Peyer's patch (tissue), 4 donors: ENCODE data around the gene PRR16. TPM values are rescaled to one million over a fixed set of nuclear protein-coding genes. Genes with fewer than 3 reads are reported as not detected.

Experiments used
- DNase-seq, 3 donors: peaks; one replicate each; pipeline ENCODE4 v3.0.0-alpha.2; 2017 to 2019
- H3K27ac ChIP-seq, 4 donors: fragments of 200-600 bp; sonication (generic); one replicate each; pipeline ENCODE4 v1.5.1; 2016 to 2019
- H3K27me3 ChIP-seq, 2 donors: fragments of 200-600 bp; sonication (generic); one replicate each; pipeline ENCODE4 v1.5.1; 2019
- H3K36me3 ChIP-seq, 3 donors: fragments of 200-600 bp; sonication (generic); one replicate each; pipeline ENCODE4 v1.5.1; 2016 to 2019
- H3K4me1 ChIP-seq, 4 donors: fragments of 200-600 bp; sonication (generic); one replicate each; pipeline ENCODE4 v1.5.1; 2016 to 2019
- H3K4me3 ChIP-seq, 4 donors: fragments of 200-600 bp; sonication (generic); 1 replicate in 3 of 4; 2 replicates in 1 of 4; pipeline ENCODE4 v1.5.1; 2016 to 2019; ENCODE audit warnings: mild to moderate bottlenecking in 1 of 4
- H3K9me3 ChIP-seq, 4 donors: fragments of 200-600 bp; sonication (generic); one replicate each; pipeline ENCODE4 v1.5.1; 2016 to 2019; ENCODE audit warnings: mild to moderate bottlenecking in 1 of 4
- POLR2A ChIP-seq, 2 donors: fragments of 450-650 bp; IDR thresholded peaks; one replicate each; pipeline ENCODE4 v1.5.1; 2017; ENCODE audit warnings: antibody characterized with exemption in 2 of 2, mild to moderate bottlenecking in 2 of 2, moderate library complexity in 2 of 2
- total RNA-seq, 4 donors: library from RNA; depleted of rRNA; stranded (reverse); fragments of >200 nt; gene quantifications; one replicate each; pipeline ENCODE4 v1.1.0, GENCODE V29; 2016
- TF ChIP-seq, protein P1 (sequence below), 6 experiments: fragments of 450-650 bp in 4 of 6; fragments of 200-600 bp in 2 of 6; sonication (generic) in 1 of 6; IDR thresholded peaks; one replicate each; pipeline ENCODE4 v1.5.1; 2017 to 2019; ENCODE audit warnings: antibody characterized with exemption in 6 of 6, mild to moderate bottlenecking in 3 of 6, moderate library complexity in 1 of 6

Gene PRR16
- total RNA-seq, 4 donors from 2014 or later = 2.9 to 37.1 (median 3.8) TPM

GRCh38 chr5:120582635-120583034, 118.5 kb downstream of the PRR16 start:
- no peak overlapping the region for H3K4me3 ChIP-seq
- TF ChIP-seq POLR2A (IDR thresholded peaks at IDR 0.05) = no peak
- TF ChIP-seq, protein P1, sequence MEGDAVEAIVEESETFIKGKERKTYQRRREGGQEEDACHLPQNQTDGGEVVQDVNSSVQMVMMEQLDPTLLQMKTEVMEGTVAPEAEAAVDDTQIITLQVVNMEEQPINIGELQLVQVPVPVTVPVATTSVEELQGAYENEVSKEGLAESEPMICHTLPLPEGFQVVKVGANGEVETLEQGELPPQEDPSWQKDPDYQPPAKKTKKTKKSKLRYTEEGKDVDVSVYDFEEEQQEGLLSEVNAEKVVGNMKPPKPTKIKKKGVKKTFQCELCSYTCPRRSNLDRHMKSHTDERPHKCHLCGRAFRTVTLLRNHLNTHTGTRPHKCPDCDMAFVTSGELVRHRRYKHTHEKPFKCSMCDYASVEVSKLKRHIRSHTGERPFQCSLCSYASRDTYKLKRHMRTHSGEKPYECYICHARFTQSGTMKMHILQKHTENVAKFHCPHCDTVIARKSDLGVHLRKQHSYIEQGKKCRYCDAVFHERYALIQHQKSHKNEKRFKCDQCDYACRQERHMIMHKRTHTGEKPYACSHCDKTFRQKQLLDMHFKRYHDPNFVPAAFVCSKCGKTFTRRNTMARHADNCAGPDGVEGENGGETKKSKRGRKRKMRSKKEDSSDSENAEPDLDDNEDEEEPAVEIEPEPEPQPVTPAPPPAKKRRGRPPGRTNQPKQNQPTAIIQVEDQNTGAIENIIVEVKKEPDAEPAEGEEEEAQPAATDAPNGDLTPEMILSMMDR (IDR thresholded peaks at IDR 0.05) = no peak

GRCh38 chr5:120586646-120587045, 122.5 kb downstream of the PRR16 start:
- Histone ChIP-seq H3K4me3 (no peak overlapping the region), H3K27ac (no peak overlapping the region), H3K4me1 (no peaks in the 10 kb centered on the region), H3K9me3 (no peaks in the 10 kb centered on the region), H3K27me3 (no peaks in the 10 kb centered on the region), H3K36me3 (no peaks in the 10 kb centered on the region)
- no peak for TF ChIP-seq POLR2A (IDR thresholded peaks at IDR 0.05)
- TF ChIP-seq, protein P1 (IDR thresholded peaks at IDR 0.05) = no peak
- DNase-seq = no peak

More at GRCh38 chr5:120582635-120583034, 118.5 kb downstream of the PRR16 start:
- Histone ChIP-seq H3K36me3 (no peaks in the 10 kb centered on the region), H3K27me3 (no peaks in the 10 kb centered on the region), H3K4me1 (no peaks in the 10 kb centered on the region), H3K9me3 (no peaks in the 10 kb centered on the region), H3K27ac (no peak overlapping the region)
- DNase-seq = no peak

GRCh38 chr5:120591911-120592310, 127.8 kb downstream of the PRR16 start:
- TF ChIP-seq POLR2A (IDR thresholded peaks at IDR 0.05) = no peak
- TF ChIP-seq, protein P1 (IDR thresholded peaks at IDR 0.05) = no peak
- Histone ChIP-seq H3K4me1 (no peaks in the 10 kb centered on the region), H3K9me3 (peaks cover 0 to 5% (median 0%) of the 10 kb centered on the region in 4 donors), H3K4me3 (no peak overlapping the region), H3K27ac (no peak overlapping the region), H3K27me3 (no peaks in the 10 kb centered on the region), H3K36me3 (no peaks in the 10 kb centered on the region)
- DNase-seq = no peak

DNA sequence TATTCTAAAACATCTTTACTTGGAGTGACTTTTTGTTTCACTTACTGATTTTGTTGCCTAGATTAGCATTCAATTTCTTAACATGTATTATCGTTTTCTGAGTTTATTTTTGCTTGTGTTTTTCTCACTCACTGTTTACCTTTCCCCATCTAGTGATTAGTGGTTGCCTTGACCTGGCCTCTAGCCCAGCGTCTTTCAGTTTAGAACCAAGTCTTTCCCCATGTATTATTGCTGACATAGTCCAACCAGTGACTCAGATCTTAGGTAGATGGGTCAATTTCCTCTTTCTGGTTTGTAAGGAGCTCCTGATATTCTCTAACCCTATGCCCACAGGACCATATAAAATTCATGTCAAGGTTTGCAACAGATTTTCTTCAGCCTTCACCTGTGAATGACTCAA, 135.5 kb downstream of the PRR16 start:
- DNase-seq = no peak
- Histone ChIP-seq H3K9me3 (peaks cover 0 to 5% (median 0%) of the 10 kb centered on the region in 4 donors), H3K36me3 (no peaks in the 10 kb centered on the region), H3K4me3 (no peak overlapping the region), H3K27me3 (no peaks in the 10 kb centered on the region), H3K4me1 (no peaks in the 10 kb centered on the region), H3K27ac (no peak overlapping the region)
- TF ChIP-seq POLR2A (IDR thresholded peaks at IDR 0.05) = no peak
- TF ChIP-seq, protein P1 (IDR thresholded peaks at IDR 0.05) = no peak

- no peaks in the 10 kb centered on the region for H3K27me3 ChIP-seq
These were observed 136.5 kb downstream of the PRR16 start for GRCh38 chr5:120600639-120601038.

More at GRCh38 chr5:120600639-120601038, 136.5 kb downstream of the PRR16 start:
- H3K4me3 ChIP-seq = no peak overlapping the region
- H3K36me3 ChIP-seq = no peaks in the 10 kb centered on the region
- TF ChIP-seq, protein P1 (IDR thresholded peaks at IDR 0.05) = no peak
- no peak for TF ChIP-seq POLR2A (IDR thresholded peaks at IDR 0.05)
- DNase-seq = no peak
- H3K4me1 ChIP-seq = no peaks in the 10 kb centered on the region
- no peaks in the 10 kb centered on the region for H3K9me3 ChIP-seq
- no peak overlapping the region for H3K27ac ChIP-seq
